GM20000 (cell line): Measurements from ENCODE around the gene ISYNA1.

Experiments used
- DNase-seq: peaks from one replicate; pipeline ENCODE4 v3.0.0; 2012; ENCODE audit warnings: low spot score
- CTCF ChIP-seq: IDR thresholded peaks from 2 replicates; pipeline ENCODE4 v1.5.1; 2012; ENCODE audit warnings: mild to moderate bottlenecking, control low read depth; ENCODE audit errors: extremely low read depth, missing control alignments

The ISYNA1 gene

GRCh38 chr19:18446811-18447359, 9.0 kb upstream of the ISYNA1 start:
- TF ChIP-seq CTCF = no peak
- no peak for DNase-seq

GRCh38 chr19:18446145-18446810, 8.3 kb upstream of the ISYNA1 start:
- TF ChIP-seq CTCF = no peak
- no peak for DNase-seq

- no peak for TF ChIP-seq CTCF
- DNase-seq = no peak
Measured at GRCh38 chr19:18445262-18445948, 7.5 kb upstream of the ISYNA1 start.

DNA sequence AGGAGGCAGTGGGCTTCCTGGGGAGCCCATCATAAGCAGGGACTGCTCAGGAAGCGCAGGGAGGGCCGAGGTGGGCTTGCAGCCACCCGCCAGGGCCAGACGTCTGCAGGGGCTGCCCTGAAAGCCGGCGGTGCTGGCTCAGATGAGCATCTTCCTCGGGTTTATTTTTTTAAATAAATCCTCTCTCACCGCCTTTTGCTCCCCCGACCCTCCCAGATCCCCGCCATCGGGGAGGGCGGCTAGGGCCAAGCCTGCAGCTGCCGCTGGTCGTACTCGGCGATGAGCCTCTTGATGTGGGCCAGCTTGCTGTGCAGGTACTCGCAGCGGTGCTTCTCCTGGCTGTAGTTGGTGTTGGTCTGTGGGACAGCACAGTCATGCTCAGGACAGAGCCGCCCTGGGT, 6.6 kb upstream of the ISYNA1 start:
- no peak for DNase-seq
- TF ChIP-seq CTCF = no peak

GRCh38 chr19:18443831-18444230, 5.9 kb upstream of the ISYNA1 start:
- no peak for TF ChIP-seq CTCF

GRCh38 chr19:18443406-18443805, 5.5 kb upstream of the ISYNA1 start:
- no peak for DNase-seq
- no peak for TF ChIP-seq CTCF

More at GRCh38 chr19:18443831-18444230, 5.9 kb upstream of the ISYNA1 start:
- DNase-seq = no peak

- TF ChIP-seq CTCF = no peak
Measured at GRCh38 chr19:18442941-18443340, 5.0 kb upstream of the ISYNA1 start.

More at GRCh38 chr19:18442941-18443340, 5.0 kb upstream of the ISYNA1 start:
- DNase-seq = no peak
